Measurements from ENCODE around the gene LRRC46. TPM values are rescaled to one million over a fixed set of nuclear protein-coding genes. Genes with fewer than 3 reads are reported as not detected.

The LRRC46 gene
- total and polyA plus RNA-seq, 2 of the 13 experiments (the other 11 are each of a cell fraction or from before 2014, with no cell fraction given) = 0.09 TPM

DNA sequence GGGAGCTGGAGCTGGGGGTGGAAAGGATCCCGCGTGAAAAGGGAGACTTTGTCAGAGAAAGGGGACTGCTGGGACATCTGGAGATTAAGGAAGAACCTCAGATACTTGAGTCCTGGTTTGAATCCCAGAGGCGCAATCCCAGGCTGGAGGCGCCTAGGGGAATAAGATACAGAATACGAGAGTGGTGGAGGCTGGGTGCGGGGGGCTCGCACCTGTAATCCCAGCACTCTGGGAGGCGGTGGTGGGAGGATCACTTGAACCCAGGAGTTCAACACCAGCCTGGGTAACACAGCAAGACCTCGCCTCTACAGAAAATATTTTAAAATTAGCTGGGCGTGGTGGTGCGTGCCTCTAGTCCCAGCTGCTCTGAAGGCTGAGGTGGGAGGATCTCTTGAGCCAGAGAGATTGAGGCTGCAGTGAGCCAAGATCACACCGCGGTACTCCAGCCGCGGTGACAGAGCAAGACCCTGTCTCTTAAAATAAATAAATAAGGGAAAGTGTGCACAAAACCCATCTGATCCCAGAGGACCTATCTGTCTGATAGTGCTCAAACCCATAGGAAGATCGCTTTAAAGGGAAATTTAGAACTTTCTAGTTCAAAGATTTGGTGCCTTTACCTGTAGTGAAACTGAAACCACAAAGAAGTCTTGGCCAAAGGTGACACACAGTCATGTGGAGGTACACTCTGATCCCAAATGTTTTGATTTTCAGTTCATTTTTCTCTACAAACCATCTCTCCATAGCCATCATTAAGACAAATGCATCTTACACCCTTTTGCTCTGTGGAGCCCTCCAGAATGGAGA is 10.2 kb downstream of the LRRC46 start (continued):
- TF ChIP-seq, protein P1, sequence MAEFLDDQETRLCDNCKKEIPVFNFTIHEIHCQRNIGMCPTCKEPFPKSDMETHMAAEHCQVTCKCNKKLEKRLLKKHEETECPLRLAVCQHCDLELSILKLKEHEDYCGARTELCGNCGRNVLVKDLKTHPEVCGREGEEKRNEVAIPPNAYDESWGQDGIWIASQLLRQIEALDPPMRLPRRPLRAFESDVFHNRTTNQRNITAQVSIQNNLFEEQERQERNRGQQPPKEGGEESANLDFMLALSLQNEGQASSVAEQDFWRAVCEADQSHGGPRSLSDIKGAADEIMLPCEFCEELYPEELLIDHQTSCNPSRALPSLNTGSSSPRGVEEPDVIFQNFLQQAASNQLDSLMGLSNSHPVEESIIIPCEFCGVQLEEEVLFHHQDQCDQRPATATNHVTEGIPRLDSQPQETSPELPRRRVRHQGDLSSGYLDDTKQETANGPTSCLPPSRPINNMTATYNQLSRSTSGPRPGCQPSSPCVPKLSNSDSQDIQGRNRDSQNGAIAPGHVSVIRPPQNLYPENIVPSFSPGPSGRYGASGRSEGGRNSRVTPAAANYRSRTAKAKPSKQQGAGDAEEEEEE (CRISPR knock-in tag; IDR thresholded peaks at IDR 0.05; ENCODE audit: borderline replicate concordance) = no peak
- no peak for TF ChIP-seq MTA3 (CRISPR knock-in tag; IDR thresholded peaks at IDR 0.05)
- no peak for TF ChIP-seq HDAC2 (CRISPR knock-in tag; IDR thresholded peaks at IDR 0.05)
- no peak for TF ChIP-seq ZNF724P (CRISPR knock-in tag; IDR thresholded peaks at IDR 0.05; ENCODE audit: borderline replicate concordance)
- no peak for TF ChIP-seq ZNF780A (CRISPR knock-in tag; IDR thresholded peaks at IDR 0.05)
- no peak for TF ChIP-seq HMG20A (CRISPR knock-in tag; IDR thresholded peaks at IDR 0.05; ENCODE audit: borderline replicate concordance)
- peak; percentile 69 for TF ChIP-seq PHF21A (CRISPR knock-in tag; IDR thresholded peaks at IDR 0.05)
- TF ChIP-seq, protein P2, sequence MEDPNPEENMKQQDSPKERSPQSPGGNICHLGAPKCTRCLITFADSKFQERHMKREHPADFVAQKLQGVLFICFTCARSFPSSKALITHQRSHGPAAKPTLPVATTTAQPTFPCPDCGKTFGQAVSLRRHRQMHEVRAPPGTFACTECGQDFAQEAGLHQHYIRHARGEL (CRISPR knock-in tag; IDR thresholded peaks at IDR 0.05) = 0 out of 2 replicates have a peak, but pooled peaks have one; percentile 5
- no peak for TF ChIP-seq ZNF777 (CRISPR knock-in tag; IDR thresholded peaks at IDR 0.05)
- TF ChIP-seq ASH2L (IDR thresholded peaks at IDR 0.05; ENCODE audit: insufficient read length, low read depth, low read length) = peak; percentile 27
- no peak for TF ChIP-seq TP53 (CRISPR knock-in tag; conservative IDR thresholded peaks at IDR 0.05)
- TF ChIP-seq, protein P3, sequence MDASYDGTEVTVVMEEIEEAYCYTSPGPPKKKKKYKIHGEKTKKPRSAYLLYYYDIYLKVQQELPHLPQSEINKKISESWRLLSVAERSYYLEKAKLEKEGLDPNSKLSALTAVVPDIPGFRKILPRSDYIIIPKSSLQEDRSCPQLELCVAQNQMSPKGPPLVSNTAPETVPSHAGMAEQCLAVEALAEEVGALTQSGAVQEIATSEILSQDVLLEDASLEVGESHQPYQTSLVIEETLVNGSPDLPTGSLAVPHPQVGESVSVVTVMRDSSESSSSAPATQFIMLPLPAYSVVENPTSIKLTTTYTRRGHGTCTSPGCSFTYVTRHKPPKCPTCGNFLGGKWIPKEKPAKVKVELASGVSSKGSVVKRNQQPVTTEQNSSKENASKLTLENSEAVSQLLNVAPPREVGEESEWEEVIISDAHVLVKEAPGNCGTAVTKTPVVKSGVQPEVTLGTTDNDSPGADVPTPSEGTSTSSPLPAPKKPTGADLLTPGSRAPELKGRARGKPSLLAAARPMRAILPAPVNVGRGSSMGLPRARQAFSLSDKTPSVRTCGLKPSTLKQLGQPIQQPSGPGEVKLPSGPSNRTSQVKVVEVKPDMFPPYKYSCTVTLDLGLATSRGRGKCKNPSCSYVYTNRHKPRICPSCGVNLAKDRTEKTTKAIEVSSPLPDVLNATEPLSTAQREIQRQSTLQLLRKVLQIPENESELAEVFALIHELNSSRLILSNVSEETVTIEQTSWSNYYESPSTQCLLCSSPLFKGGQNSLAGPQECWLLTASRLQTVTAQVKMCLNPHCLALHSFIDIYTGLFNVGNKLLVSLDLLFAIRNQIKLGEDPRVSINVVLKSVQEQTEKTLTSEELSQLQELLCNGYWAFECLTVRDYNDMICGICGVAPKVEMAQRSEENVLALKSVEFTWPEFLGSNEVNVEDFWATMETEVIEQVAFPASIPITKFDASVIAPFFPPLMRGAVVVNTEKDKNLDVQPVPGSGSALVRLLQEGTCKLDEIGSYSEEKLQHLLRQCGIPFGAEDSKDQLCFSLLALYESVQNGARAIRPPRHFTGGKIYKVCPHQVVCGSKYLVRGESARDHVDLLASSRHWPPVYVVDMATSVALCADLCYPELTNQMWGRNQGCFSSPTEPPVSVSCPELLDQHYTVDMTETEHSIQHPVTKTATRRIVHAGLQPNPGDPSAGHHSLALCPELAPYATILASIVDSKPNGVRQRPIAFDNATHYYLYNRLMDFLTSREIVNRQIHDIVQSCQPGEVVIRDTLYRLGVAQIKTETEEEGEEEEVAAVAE (CRISPR knock-in tag; IDR thresholded peaks at IDR 0.05; ENCODE audit: borderline replicate concordance) = no peak
- no peak for TF ChIP-seq MXD4 (CRISPR knock-in tag; IDR thresholded peaks at IDR 0.05)
- TF ChIP-seq ZNF562 (CRISPR knock-in tag; IDR thresholded peaks at IDR 0.05; ENCODE audit: borderline replicate concordance) = no peak
- no peak for TF ChIP-seq SATB2 (CRISPR knock-in tag; IDR thresholded peaks at IDR 0.05)
- TF ChIP-seq RBM22 (optimal IDR thresholded peaks at IDR 0.05; ENCODE audit: low read length) = no peak
- TF ChIP-seq ZNF558 (CRISPR knock-in tag; IDR thresholded peaks at IDR 0.05; ENCODE audit: borderline replicate concordance) = peak; percentile 93
- TF ChIP-seq KDM6A (CRISPR knock-in tag; IDR thresholded peaks at IDR 0.05; ENCODE audit: low read depth) = no peak
- TF ChIP-seq ZNF570 (CRISPR knock-in tag; IDR thresholded peaks at IDR 0.05; ENCODE audit: borderline replicate concordance) = no peak
- TF ChIP-seq CENPT (CRISPR knock-in tag; IDR thresholded peaks at IDR 0.05; ENCODE audit: low read depth) = no peak
- TF ChIP-seq, protein P4, sequence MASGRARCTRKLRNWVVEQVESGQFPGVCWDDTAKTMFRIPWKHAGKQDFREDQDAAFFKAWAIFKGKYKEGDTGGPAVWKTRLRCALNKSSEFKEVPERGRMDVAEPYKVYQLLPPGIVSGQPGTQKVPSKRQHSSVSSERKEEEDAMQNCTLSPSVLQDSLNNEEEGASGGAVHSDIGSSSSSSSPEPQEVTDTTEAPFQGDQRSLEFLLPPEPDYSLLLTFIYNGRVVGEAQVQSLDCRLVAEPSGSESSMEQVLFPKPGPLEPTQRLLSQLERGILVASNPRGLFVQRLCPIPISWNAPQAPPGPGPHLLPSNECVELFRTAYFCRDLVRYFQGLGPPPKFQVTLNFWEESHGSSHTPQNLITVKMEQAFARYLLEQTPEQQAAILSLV (CRISPR knock-in tag; IDR thresholded peaks at IDR 0.05; ENCODE audit: borderline replicate concordance) = no peak
- no peak for TF ChIP-seq ZNF891 (CRISPR knock-in tag; IDR thresholded peaks at IDR 0.05)

All from HepG2 (cell line).